NCI-H2196 (cell line): ENCODE results near the gene PCBP3.
"Not testable (repeated sequence)": the region's sequence is repeated elsewhere in the genome, so short reads cannot be mapped to it uniquely, and the experiment has no call there.

Experiments used
- DNase-seq: peaks from one replicate; lab custom pipeline; 2025; ENCODE audit not compliant: unreplicated experiment; lab: John Stamatoyannopoulos, UW

Gene PCBP3

DNA sequence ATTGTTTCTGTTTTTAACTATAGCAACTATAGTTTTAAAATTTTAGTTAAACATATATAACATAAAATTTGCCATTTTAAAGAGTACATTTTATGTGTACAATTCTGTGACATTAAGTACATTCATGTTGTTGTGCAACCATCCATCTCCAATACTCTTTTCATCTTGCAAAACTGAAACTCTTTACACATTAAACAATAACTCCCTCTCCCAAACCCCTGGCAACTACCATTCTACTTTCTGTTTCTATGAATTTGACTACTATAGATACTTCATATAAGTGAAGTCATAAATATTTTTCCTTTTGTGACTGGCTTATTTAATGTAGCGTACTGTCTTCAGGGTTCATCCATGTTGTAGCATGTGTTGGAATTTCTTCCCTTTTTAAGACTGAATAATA is 25.9 kb downstream of the PCBP3 start:
- no peak for DNase-seq

DNA sequence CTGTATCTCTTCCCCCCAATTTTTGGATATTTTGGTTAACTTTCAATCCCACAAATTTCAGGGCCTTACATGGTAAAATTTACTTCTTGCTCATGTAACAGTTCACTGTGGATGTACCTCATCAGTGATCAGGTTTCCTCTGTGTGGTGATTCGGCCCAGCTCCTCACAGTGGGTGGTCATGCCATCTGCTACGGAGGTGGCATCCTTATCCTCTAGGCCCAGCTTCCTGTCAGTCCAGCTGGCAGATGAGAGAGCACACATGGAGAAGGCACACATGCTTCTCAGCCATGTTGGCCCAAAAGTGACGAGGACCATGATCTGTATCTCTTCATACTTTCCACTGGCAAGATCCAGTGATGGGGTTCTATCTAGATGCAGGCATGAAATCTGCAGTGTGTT is 27.2 kb downstream of the PCBP3 start:
- DNase-seq = no peak

DNA sequence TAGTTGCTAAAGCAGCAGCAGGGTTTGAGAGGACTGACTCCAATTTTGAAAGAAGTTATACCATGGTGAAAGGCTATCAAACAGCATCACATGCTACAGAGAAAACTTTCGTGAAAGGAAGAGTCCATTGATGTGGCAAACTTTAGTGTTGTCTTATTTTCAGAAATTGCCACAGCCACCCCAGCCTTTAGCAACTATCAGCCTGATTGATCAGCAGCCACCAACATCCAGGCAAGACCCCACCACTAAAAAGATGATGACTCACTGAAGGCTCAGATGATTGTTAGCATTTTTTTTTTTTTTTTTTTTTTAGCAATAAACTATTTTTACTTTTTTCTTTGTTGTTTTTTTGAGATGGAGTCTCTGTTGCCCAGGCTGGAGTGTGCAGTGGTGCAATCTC is 35.3 kb downstream of the PCBP3 start:
- DNase-seq = not testable (repeated sequence)

DNA sequence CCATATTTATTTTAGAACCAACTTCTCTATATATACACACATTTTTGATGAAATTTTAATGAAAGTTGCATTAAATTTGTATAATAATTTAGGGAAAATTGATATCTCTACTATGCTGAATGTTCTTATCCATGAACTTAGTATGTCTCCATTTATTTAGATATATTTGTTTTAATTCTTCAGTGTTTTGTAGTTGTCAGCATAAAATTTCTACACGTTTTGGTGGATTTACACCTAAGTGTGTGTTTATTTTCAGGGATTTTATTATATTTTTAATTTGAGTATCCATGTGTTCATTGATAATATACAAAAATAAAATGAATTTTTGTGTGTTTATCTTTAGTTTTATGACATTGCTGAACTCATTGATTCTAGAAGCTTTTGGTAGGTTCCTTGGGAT is 36.7 kb downstream of the PCBP3 start:
- DNase-seq = no peak

DNA sequence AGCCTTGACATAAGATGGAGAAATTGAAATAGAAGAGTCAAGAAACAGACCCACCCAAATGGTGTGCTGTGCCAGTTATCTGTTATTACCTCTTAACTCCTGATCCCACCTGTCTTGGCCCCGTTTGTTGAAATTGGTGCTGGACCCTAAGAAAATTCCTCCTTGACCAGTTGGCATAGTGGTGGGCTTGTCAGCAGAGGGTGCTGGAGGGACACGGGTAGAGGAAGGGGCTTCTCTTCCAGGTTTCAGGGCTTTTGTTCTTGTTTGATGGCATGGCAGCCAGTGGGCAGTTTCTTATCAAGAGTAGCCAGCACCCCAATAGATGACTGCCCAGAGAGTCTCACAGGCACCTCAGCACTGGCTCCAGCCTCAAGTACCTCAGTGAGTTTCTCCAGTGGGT is 51.6 kb downstream of the PCBP3 start:
- DNase-seq = no peak

DNA sequence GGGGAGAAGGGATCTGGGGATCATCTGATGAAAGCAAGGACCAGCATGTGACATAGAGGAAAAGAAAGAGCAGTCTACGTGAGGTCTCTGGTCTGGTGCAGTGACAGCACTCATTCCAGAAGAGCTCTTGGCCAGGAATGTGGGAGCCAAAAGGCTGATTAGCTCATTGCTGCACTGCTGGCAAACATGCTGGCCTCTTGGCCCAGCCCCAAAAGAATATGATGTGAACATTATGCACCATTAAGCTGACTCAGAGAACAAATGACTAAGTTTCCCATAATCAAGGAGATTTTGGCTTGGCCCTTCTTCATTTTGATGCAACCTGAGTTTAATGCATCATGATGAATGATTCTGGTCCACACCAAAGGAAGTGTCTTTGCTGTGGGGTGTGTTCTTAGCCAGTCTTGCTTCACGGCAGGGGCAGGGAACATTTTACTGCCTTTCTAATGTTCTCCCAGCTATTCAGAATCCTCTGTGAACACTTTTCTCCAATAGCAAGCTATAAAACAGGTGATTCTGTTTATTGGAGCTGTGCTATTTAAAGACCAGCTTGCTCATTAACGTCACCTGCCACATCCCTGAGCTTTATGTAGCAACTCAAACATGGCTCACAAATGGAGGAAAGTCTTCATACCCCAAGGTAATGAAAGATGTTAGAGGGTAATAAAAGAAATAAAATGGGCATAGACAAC is 55.1 kb downstream of the PCBP3 start:
- DNase-seq = peak; percentile 33

DNA sequence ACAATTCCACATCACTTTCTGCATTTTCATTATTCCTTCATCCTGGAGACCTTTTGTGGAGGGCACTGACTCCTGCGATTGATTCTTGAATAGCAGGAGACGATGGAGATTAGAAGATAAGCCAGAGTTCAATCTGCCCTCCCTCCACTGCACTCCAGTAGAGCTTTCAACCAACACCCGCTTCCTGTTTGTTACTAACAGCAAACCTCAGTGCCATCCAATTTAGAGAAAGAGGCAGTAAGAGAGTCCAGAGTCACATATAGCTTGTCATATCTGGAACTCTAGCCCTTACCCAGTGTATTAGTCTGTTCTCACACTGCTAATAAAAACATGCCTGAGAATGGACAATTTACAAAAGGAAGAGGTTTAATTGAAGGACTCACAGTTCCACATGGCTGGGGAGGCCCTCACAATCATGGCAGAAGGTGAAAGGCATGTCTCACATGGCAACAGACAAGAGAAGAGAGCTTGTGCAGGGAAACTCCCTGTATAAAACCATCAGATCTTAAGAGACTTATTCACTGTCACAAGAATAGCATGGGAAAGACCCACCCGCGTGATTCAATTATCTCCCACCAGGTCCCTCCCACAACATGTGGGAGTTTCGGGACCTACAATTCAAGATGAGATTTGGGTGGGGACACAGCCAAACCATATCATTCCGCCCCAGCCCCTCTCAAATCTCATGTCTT is 55.9 kb downstream of the PCBP3 start:
- no peak for DNase-seq

DNA sequence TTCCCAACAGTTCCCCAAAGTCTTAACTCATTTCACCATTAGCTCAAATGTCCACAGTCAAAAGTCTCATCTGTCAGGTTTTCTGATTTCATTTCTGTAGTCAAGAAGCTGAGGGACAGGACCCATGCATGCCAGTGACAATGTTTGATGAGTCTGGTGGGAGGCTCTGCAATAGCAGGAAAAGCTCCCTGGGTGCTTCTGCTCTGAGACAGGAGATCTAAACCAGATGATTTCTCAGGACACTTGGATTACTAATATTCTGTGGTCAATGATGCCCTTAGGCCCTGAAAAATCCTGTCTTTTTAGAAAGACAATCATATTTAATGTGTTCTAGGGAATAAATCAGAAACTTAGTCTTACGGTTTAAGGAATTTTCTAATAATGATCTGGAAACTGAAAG is 56.4 kb downstream of the PCBP3 start:
- no peak for DNase-seq

DNA sequence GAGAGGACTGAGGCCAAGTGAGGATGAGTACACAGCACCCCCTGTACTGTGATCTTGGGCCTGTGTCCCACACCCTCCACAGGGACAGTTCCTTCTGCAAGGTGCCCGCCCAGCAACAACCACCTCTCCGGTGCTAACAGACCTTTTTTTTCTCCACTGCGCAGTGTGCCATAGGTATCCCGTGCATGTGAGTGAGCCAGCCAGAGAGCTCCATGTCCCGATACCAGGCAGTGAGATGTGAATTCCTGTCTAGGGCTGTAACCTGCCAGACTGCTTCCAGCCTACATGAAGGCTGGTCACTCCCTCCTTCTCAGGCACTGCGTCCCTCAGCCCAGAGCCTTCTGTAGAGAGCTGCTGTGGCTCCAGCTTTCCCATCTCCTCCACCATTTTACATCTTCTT is 56.9 kb downstream of the PCBP3 start:
- DNase-seq = no peak

DNA sequence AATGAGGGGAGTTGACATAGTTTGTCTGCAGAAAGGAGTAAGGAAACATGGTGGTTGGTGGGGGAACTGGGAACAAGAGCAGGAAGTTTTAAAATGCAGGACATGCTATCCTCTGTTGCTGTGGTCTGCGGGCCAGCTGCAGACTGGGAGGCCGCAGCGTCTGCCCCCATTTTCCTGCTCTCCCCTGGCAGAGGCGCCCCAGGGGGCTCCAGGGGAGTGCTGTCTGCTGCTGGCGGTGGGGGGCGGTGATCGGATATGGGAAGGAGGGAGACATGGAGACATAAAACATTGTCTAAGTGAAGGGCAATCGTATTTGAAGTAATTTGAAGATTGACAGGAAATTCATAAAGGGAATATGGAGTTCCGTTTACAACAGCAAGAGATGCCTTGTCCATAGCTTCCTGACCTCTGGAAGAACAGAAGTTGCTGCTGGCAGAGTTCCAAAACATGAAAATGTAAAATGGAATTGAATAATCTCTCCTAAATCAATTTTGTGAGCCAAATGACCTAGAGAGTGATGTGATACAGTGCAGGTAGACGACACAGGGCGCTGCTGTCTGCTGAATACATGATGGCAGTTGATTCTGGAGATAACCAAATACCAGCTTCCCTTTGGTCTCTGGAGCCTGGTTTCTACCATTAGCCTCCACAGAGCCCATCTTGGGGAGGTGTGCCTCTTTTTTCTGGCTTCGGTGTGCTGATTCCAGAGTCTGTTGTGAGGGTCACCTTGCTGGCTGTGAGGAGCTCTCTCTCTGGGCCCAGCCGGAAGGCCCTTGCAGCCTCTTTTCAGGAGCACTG is 61.0 kb downstream of the PCBP3 start:
- no peak for DNase-seq

DNA sequence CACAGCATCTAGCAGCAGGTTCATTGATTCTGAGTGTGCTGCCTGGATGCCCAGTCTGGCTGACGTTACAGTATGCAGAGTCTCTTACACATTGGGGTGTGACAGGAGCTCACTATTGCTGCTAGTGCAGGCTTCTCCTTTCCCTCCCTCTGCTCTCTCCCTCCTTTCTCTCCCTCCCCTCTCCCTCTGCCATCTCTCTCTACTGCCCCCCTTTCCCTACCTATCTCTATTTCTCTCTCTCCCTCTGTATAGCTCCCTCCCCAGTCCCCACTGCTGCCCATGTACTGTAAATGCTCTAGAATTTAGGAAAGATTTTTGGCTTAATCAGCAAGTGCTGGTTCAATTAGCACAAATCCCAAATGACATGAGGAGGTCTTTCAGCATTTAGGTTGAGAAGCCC is 62.8 kb downstream of the PCBP3 start:
- no peak for DNase-seq

DNA sequence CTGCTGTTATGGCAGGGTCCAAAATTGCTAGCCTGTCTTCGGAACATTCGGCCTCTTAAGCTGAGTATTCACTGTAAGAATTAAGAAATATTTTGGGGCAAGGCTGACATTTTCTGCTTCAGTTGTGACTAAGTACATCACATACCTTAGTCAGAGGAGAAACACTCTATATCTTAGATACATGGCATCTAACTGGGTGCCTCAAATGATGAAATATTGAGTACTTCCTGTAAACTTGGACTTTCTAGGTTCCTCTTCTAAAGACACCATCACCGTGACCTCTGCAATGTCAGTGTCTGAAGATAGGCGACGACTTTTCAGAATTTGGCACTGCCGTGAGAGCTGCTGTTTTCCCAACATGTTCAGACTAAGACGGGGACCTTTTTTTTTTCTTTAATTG is 65.6 kb downstream of the PCBP3 start:
- DNase-seq = no peak

DNA sequence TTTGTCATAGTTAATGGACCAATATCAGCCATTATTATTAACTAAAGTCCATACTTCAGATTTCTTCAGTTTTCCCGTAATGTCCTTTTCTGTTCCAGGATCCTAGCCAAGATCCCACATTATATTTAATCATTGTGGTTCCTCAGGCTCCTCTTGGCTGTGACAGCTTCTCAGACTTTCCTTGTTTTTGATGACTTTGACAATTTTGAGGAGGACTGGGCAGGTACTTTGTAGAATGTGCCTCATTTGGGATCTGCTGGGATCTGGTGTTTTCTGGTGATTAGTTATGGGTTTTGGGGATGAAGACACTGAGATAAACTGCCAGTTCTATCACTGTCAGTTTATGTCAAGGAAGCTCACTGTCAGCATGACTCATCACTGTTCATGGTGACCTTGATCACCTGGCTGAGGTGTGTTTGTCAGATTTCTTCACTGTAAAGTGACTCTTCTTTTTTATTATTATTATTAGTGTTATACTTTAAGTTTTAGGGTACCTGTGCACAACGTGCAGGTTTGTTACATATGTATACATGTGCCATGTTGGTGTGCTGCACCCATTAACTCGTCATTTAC is 66.3 kb downstream of the PCBP3 start:
- no peak for DNase-seq

DNA sequence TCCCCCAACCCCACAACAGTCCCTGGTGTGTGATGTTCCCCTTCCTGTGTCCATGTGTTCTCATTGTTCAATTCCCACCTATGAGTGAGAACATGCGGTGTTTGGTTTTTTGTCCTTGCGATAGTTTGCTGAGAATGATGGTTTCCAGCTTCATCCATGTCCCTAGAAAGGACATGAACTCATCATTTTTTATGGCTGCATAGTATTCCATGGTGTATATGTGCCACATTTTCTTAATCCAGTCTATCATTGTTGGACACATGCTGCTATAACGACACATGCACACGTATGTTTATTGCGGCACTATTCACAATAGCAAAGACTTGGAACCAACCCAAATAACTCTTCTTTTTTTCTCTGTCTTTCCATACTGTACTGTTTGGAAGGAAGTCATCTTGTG is 66.8 kb downstream of the PCBP3 start:
- DNase-seq = not testable (repeated sequence)

DNA sequence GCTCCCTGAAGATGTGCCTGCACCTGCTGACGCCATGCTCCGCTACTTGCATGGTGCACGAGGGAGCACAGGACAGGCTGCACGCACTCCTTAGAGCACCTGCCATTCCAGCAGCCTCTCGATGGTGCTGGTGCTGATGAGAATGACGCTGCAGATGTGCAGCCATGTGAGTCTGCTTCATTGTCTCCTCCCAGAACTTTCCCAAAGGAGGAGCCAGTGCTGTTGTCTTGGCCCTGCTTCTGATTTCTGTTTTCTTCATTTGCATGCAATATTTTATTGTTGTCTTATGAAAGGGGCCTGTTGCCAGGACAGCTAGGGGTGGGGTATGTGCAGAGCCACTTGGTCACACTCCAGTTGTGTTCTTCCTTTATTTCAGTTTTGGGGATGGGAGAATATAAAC is 70.1 kb downstream of the PCBP3 start:
- DNase-seq = no peak

DNA sequence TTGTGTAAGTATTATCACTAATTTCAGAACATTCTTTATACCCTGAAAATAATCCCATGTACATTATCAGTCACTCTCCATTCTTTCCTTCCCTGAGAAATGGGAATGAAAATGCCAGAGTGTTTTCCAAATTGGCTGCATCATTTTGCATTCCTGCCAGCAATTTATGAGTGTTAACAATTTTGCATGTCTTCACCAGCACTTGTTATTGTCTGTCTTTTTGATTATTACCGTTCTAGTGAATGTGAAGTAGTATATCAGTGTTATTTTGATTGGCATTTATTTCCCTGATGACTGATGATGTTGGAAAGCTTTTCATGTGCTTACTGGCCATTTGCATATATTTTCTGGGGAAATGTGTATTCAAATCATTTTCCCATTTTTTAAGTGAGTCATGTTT is 71.9 kb downstream of the PCBP3 start:
- DNase-seq = no peak

DNA sequence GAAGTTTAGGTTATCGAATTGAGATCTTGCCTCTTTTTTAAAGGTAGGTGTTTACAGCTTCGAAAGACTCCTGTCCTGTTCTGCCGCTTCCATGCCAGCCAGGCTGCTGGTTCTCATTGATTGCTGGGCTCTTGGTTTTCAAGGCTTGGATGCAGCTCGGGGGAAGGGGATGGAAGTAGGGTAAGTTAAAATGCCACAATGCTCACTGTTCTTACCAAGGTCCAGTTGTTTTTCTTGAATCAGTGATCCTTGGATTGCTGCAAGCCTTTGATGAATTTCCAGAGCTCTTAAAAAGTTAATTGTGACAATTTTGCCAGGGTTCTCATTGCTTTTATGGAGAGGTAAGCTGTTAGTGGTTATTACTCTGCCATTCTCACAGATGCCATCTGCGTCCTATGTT is 74.9 kb downstream of the PCBP3 start:
- DNase-seq = no peak

DNA sequence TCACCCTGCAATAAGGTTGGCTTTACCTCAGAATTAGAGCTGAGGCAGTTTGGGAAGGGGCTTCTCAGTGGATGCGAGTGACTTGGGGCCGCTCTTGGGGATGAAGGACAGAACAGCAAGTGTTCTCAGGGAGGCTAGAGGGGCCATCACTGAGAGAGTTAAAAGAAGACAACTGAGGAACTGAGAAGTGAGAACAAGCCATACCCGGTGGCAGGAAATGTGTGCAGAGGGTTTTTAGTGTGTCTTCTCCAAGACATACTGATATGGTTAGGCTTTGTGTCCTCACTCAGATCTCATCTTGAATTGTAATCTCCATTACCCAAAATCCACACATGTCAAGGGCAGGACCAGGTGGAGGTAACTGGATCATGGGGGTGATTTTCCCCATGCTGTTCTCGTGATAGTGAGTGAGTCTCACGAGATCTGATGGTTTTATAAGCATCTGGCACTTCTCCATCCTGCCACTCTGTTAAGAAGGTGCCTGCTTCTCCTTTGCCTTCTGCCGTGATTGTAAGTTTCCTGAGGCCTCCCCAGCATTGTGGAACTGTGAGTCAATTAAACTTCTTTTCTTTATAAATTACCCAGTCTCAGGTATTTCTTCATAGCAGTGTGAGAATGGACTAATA is 75.8 kb downstream of the PCBP3 start:
- DNase-seq = no peak

DNA sequence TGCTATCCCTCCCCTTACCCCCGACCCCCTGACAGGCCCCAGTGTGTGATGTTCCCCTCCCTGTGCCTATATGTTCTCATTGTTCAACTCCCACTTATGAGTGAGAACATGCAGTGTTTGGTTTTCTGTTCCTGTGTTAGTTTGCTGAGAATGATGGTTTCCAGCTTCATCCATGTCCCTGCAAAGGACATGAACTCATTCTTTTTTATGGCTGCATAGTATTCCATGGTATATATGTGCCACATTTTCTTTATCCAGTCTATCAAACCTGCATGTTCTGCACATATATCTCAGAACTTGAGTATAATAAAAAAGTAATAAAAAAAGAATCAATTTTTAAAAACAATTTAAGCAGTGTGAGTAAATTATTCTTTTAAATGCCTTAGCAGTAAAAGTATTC is 76.7 kb downstream of the PCBP3 start:
- DNase-seq = not testable (repeated sequence)

DNA sequence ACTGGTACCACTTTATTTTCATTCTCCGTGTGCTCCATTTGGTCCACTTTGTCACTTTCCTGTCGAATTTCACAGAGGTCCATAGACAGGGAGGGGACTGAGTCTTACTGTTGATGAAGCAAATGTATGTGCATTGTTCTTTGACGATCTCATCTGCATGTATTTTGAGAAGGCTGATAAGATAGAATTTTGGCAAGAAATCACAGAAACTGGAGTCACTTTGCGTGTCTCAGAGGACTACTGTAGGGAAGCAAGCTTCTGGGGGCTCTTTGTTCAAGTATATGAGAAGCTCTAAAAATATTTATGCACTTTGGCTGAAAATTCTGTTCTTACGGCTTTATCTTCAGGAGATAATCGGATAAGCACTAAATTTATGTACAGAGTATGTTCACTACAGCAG is 78.1 kb downstream of the PCBP3 start:
- no peak for DNase-seq
